Activated CD4-positive, alpha-beta T cell treated with anti-CD3 and anti-CD28 coated beads, Interleukin-2, amount 10 ng/mL, durations not matched to agents 24 days and 14 days (primary cell): ENCODE results near the gene PRSS27. TPM values are rescaled to one million over a fixed set of nuclear protein-coding genes. Genes with fewer than 3 reads are reported as not detected.
"Not testable (repeated sequence)": the region's sequence is repeated elsewhere in the genome, so short reads cannot be mapped to it uniquely, and the experiment has no call there.

ENCODE experiments used
- DNase-seq: peaks from one replicate; pipeline ENCODE4 v3.0.0; 2022
- H3K27ac Mint-ChIP-seq: one replicate; pipeline ENCODE4 v1.8.0; 2022; ENCODE audit warnings: mild to moderate bottlenecking, mixed read lengths
- H3K27me3 Mint-ChIP-seq: one replicate; pipeline ENCODE4 v1.8.0; 2022; ENCODE audit warnings: mixed read lengths
- H3K36me3 Mint-ChIP-seq: one replicate; pipeline ENCODE4 v1.8.0; 2022; ENCODE audit warnings: low read depth, mild to moderate bottlenecking, mixed read lengths
- H3K4me1 Mint-ChIP-seq: one replicate; pipeline ENCODE4 v1.8.0; 2021; ENCODE audit warnings: mixed read lengths
- H3K4me3 Mint-ChIP-seq: one replicate; pipeline ENCODE4 v1.8.0; 2022; ENCODE audit warnings: mild to moderate bottlenecking, moderate library complexity, mixed read lengths
- H3K9me3 Mint-ChIP-seq: one replicate; pipeline ENCODE4 v1.8.0; 2021; ENCODE audit warnings: mixed read lengths
- intact Hi-C: fragments of 100-400 bp; cut with micrococcal nuclease; formaldehyde crosslinking; loops from one replicate; pipeline ENCODE4 v1.15.1; 2023
- total RNA-seq: library from RNA; stranded (reverse); gene quantifications from 2 replicates; pipeline ENCODE4 v1.2.3, GENCODE V29; 2022

The PRSS27 gene
- total RNA-seq, 1 donor from 2014 or later: 2.0 TPM

DNA sequence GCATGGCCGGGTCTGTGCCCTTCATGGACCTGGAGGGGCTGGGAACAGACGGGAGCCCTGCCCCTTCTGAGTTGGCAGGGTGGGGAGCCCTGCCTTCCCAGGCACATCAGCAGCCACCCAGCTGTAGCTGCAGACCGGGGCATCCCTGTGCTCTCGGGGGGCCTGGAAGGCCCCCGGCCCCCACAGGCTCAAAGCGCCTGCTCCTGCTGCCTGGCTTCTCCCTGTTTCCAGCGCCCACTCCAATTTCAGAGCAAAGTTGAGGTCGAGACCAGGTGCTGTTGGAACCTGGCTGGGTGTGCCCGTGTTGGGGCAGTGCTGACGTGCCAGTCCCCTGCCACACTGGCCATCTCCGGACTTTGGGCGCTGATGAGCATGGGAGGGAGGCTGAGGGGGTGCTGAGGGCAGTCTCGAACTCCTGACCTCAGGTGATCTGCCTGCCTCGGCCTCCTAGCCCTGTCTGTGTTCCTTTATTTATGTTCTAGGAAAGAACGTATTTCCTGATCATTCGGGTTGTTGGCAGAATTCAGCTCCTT, 4.9 kb upstream of the PRSS27 start:
- Mint-ChIP-seq H3K27me3 (peaks cover 8% of the 10 kb centered on the region), H3K36me3 (no peaks in the 10 kb centered on the region), H3K4me3 (no peak overlapping the region), H3K27ac (no peak overlapping the region), H3K4me1 (peaks cover 2% of the 10 kb centered on the region), H3K9me3 (no peaks in the 10 kb centered on the region)
- intact Hi-C loops: no loop called here
- no peak for DNase-seq

GRCh38 chr16:2724088-2724676, 4.2 kb upstream of the PRSS27 start:
- H3K27ac Mint-ChIP-seq: no peak overlapping the region
- H3K4me3 Mint-ChIP-seq: no peak overlapping the region
- H3K36me3 Mint-ChIP-seq: no peaks in the 10 kb centered on the region
- no peak for DNase-seq
- intact Hi-C loops: no loop called here
- H3K4me1 Mint-ChIP-seq: peaks cover 2% of the 10 kb centered on the region
- H3K9me3 Mint-ChIP-seq: no peaks in the 10 kb centered on the region
- H3K27me3 Mint-ChIP-seq: peaks cover 8% of the 10 kb centered on the region

DNA sequence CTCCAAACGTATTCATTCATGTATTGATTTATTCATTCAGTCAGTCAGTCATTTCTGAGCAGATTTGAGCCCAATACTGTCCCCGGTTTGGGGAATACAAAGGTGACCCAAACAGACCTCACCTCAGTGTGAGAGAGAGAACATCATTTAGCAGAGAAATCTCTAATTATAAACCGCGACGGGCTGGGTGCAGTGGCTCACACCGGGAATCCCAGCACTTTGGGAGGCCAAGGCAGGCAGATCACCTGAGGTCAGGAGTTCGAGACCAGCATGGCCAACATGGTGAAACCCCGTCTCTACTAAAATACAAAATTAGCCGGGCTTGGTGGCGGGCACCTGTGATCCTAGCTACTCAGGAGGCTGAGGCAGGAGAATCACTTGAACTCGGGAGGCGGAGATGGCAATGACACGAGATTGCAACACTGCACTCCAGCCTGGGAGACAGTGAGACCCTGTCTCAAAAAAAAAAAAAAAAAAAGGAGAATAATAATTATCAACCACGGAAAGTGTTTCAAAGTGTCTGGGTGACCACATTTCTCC, 1.7 kb upstream of the PRSS27 start:
- peak overlapping the region; percentile 58 for H3K27ac Mint-ChIP-seq
- DNase-seq, H3K36me3 Mint-ChIP-seq, H3K9me3 Mint-ChIP-seq, H3K27me3 Mint-ChIP-seq, H3K4me1 Mint-ChIP-seq: not testable (repeated sequence)
- intact Hi-C loops: loop anchor here (1.0 to 2.0 kb wide), 2 partner anchors 31 to 39 kb away; partner anchors contain the start of genes KCTD5 and SRRM2
- H3K4me3 Mint-ChIP-seq: peak overlapping the region; percentile 73

- DNase-seq: peak; percentile 97
- peak overlapping the region; percentile 89 for H3K27ac Mint-ChIP-seq
- peaks cover 8% of the 10 kb centered on the region for H3K27me3 Mint-ChIP-seq
- H3K4me3 Mint-ChIP-seq: peak overlapping the region; percentile 86
- H3K36me3 Mint-ChIP-seq: no peaks in the 10 kb centered on the region
- no peaks in the 10 kb centered on the region for H3K9me3 Mint-ChIP-seq
- intact Hi-C loops: loop anchor here (1.0 to 2.0 kb wide), 2 partner anchors 31 to 38 kb away; partner anchors contain the start of genes KCTD5 and SRRM2
- H3K4me1 Mint-ChIP-seq: peaks cover 2% of the 10 kb centered on the region
Measured at GRCh38 chr16:2720719-2721633, 952 bp upstream of the PRSS27 start.

DNA sequence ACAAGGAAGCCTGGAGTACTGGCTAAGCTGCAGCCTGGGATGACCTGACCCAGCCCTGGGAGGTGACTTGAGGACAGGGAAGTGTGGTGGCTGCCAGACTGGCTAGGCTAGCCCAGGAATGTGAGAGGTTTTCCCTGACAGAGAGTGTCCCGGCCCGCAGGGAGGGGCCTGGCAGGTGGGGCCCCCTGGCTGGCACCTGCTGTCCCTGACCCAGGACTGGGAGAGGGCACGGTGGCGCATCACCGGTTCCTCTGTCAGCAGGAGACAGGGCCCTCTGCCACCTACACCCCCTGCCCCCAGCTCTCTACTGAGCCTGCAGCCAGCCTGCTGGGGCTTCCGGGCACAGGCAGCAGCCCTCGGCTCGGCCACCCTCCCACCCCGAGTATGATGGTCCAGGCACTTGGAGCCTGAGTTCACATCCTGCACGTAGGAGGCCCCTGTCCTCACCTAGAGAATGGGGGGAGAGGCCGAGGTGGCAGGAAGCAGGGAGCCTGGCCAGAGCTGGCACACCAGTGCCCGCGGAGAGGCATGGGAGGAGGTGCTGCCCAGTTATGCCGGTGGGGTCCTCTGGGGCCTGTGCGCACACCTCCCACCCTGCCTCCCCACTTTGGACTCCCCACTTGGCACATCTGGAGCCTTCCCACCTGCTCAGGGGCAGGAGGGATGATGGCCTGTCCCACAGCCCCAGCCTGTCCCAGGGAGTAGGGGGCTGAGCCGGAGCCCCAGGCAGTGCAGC, 528 bp downstream of the PRSS27 start:
- peak overlapping the region; percentile 86 for H3K4me3 Mint-ChIP-seq
- H3K36me3 Mint-ChIP-seq: no peaks in the 10 kb centered on the region
- intact Hi-C loops: loop anchor here (2.0 kb wide), 1 partner anchor 37 kb away; the partner anchor contains the start of gene KCTD5
- H3K9me3 Mint-ChIP-seq: no peaks in the 10 kb centered on the region
- no peak overlapping the region for H3K27ac Mint-ChIP-seq
- peaks cover 8% of the 10 kb centered on the region for H3K4me1 Mint-ChIP-seq
- H3K27me3 Mint-ChIP-seq: peaks cover 7% of the 10 kb centered on the region
- no peak for DNase-seq

- Mint-ChIP-seq H3K27me3 (peaks cover 3% of the 10 kb centered on the region), H3K9me3 (no peaks in the 10 kb centered on the region), H3K36me3 (no peaks in the 10 kb centered on the region), H3K4me3 (no peak overlapping the region), H3K4me1 (peaks cover 8% of the 10 kb centered on the region), H3K27ac (no peak overlapping the region)
- DNase-seq: no peak
- intact Hi-C loops: no loop called here
Measured at GRCh38 chr16:2717383-2718263, 2.4 kb downstream of the PRSS27 start.

DNA sequence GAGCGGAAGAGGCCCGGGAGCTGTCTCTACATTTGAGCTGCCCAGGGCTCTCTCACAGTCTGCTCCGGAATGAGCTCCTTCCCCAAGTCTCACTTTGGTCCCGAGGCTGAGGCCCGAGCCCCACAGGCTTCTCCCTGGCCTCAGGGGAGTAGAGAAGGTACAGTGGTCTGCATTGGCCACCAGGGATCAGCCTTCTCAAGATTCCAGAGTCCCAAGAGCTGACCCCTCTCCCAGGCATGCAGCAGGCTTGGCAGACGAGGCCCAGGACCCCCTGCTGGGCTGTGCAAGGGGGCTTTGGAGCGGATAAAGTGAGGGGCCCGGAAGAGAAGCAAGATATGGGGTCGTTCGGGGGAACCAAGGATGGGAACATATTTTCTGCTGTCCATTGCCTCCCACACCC, 3.1 kb downstream of the PRSS27 start:
- Mint-ChIP-seq H3K27ac (no peak overlapping the region), H3K4me3 (no peak overlapping the region), H3K9me3 (no peaks in the 10 kb centered on the region), H3K4me1 (peaks cover 7% of the 10 kb centered on the region), H3K36me3 (no peaks in the 10 kb centered on the region), H3K27me3 (peaks cover 3% of the 10 kb centered on the region)
- intact Hi-C loops: no loop called here
- no peak for DNase-seq

DNA sequence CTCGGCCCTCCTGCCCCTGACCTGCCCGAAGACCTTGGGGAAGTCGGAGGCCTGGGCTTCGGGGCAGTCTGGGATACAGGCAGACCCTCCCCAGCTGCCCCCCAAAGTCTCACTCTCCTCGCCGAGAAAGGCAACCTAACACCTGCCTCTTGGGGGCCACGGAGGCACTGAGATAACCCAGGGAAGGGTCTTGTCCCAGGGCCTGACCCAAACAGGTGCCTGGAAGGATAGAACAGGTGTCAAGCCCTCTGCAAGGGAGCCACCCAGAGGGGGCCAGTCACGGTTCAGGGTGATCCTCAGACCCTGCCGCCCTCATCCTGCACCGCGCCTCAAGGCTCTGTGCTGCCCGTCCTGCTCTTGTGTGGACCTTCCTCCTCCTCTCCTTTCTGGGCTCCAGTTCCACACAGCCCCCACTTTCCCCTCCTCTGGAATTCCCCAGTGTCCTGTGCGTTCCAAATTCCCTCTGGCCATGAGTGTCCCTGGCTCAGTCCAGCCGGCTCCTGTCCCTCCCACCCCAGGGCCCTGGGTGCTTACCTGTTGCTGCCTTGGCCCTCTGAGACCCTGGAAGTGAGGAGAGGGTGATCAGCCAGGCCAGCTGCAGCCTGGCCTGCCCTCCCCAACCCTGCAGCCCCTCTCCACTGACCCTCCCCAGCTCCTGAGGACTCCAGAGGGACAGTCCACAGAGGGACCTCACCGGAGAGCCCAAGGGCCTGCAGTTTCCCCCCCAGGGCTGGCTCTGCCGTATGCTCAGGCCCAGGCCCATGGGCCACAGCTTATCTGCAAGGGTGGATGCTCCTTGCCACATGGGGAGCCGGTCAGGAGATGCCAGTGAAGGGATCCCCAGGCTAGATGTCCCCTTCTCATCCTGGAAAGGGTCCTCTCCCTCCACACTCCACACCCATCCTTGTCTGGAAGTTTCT, 3.8 kb downstream of the PRSS27 start:
- peak overlapping the region; percentile 24 for H3K27ac Mint-ChIP-seq
- H3K4me1 Mint-ChIP-seq: peaks cover 7% of the 10 kb centered on the region
- no peaks in the 10 kb centered on the region for H3K36me3 Mint-ChIP-seq
- peak overlapping the region; percentile 59 for H3K4me3 Mint-ChIP-seq
- no peak for DNase-seq
- H3K27me3 Mint-ChIP-seq: peaks cover 3% of the 10 kb centered on the region
- intact Hi-C loops: no loop called here
- no peaks in the 10 kb centered on the region for H3K9me3 Mint-ChIP-seq

DNA sequence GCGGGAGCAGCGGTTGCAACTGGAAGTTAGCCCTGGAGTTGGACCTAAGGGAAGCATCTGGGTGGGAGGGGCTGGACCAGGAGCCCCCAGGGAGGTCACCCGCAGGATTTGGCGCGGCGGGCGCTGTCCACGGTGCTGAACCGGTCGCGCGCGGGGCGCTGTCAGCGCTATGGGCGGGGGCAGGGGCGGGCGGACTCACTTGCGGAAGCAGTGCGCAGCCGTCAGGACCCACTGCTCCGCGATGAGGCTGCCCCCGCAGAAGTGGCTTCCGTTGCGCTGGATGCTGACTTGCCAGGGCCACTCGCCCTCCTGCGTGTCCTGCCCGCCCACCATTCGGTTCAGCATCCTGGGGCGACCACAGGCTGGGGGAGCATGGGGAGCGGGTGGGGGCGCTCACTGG, 4.5 kb downstream of the PRSS27 start:
- no peaks in the 10 kb centered on the region for H3K9me3 Mint-ChIP-seq
- peaks cover 3% of the 10 kb centered on the region for H3K27me3 Mint-ChIP-seq
- intact Hi-C loops: no loop called here
- H3K4me3 Mint-ChIP-seq: peak overlapping the region; percentile 59
- peaks cover 7% of the 10 kb centered on the region for H3K4me1 Mint-ChIP-seq
- no peak overlapping the region for H3K27ac Mint-ChIP-seq
- peak; percentile 97 for DNase-seq
- H3K36me3 Mint-ChIP-seq: peaks cover 2% of the 10 kb centered on the region

- no peaks in the 10 kb centered on the region for H3K9me3 Mint-ChIP-seq
- intact Hi-C loops: no loop called here
- peaks cover 3% of the 10 kb centered on the region for H3K27me3 Mint-ChIP-seq
- peaks cover 5% of the 10 kb centered on the region for H3K36me3 Mint-ChIP-seq
- H3K4me3 Mint-ChIP-seq: peak overlapping the region; percentile 37
- H3K4me1 Mint-ChIP-seq: peaks cover 7% of the 10 kb centered on the region
- no peak for DNase-seq
- H3K27ac Mint-ChIP-seq: no peak overlapping the region
Measured at GRCh38 chr16:2715064-2715463, 5.0 kb downstream of the PRSS27 start.

DNA sequence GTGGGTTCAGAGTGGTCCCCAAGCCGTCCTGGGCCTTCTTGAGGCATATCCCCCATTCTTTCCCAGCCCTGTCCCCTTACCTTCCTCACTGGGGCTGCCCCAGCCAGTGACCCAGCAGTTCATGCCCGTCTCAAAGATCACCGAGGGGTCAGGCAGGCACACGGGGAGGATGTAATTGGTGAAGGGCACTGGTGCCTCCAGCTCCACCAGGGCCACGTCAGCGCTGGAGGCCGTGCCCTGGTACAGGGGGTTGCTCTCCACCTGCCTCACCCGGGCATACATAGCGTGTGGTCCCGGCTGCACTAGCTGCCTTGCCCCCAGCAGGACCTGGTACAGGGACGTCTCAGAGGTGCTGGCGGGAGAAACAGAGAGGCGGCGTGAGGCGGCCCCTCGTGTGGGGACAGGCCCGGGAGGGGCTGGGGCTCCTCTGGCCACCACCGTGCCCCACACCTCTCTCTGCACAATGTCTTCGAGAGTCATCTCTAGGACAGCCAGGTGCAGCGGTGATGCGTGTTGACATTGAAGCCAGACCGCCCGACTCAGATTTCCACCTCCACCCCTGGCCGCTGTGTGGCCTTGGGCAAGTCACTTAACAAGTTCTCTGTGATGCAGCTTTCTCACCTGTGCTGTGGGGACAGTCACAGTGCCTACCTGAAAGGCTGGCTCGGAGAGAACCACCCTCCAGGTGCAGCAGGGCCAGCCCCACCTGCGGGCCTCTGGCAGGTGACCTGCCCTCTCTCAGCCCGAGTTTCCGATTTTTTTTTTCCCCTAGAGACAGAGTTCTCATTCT, 5.8 kb downstream of the PRSS27 start:
- peaks cover 3% of the 10 kb centered on the region for H3K27me3 Mint-ChIP-seq
- no peaks in the 10 kb centered on the region for H3K9me3 Mint-ChIP-seq
- no peak for DNase-seq
- H3K4me1 Mint-ChIP-seq: peaks cover 7% of the 10 kb centered on the region
- intact Hi-C loops: no loop called here
- H3K36me3 Mint-ChIP-seq: peaks cover 5% of the 10 kb centered on the region
- H3K4me3 Mint-ChIP-seq: no peak overlapping the region
- no peak overlapping the region for H3K27ac Mint-ChIP-seq
